B cell (primary cell): ENCODE results near the gene FAF2. TPM values are rescaled to one million over a fixed set of nuclear protein-coding genes. Genes with fewer than 3 reads are reported as not detected.

Experiments used
- ATAC-seq: fragments of 200-7000 bp; cut with Tn5 transposase; one replicate; pipeline ENCODE4 v1.10.0; 2021; ENCODE audit warnings: low read depth, mild to moderate bottlenecking, moderate number of reproducible peaks, moderate library complexity
- CTCF ChIA-PET: fragments of 350-600 bp; sonication (Branson Sonifier 250); formaldehyde crosslinking; loops from one replicate; lab custom pipeline; 2021; ENCODE audit warnings: antibody characterized with exemption, inconsistent platforms; lab: Charles Lee
- POLR2A ChIA-PET: fragments of 350-600 bp; sonication (Branson Sonifier 250); formaldehyde crosslinking; loops from one replicate; lab custom pipeline; 2021; ENCODE audit warnings: antibody characterized with exemption; lab: Charles Lee
- DNase-seq: peaks from one replicate; pipeline ENCODE4 v3.0.0; 2013
- H2AFZ ChIP-seq: 2 replicates; pipeline ENCODE4 v1.6.1; 2012; ENCODE audit warnings: mild to moderate bottlenecking, low read depth, low read length; ENCODE audit not compliant: insufficient read depth, poor library complexity, severe bottlenecking
- H3K27ac ChIP-seq, 2 donors: 1 replicate in 1 of 2; 2 replicates in 1 of 2; pipeline ENCODE4 v1.5.1; 2012 to 2013; ENCODE audit warnings: low read length in 2 of 2, mild to moderate bottlenecking in 2 of 2, moderate library complexity in 1 of 2
- H3K27me3 ChIP-seq, 4 experiments: fragments of 200-600 bp in 1 of 4; sonication (generic) in 1 of 4; replicated peaks in 1 of 4; 1 replicate in 2 of 4; 2 replicates in 2 of 4; pipeline versions ENCODE4 v1.6.1 to v1.7.0; 2013 to 2016; ENCODE audit warnings: low read length in 3 of 4, mild to moderate bottlenecking in 2 of 4, mixed read lengths in 1 of 4, moderate library complexity in 1 of 4; ENCODE audit not compliant: insufficient read depth in 4 of 4, control insufficient read depth in 3 of 4; ENCODE audit errors: control extremely low read depth in 1 of 4
- H3K36me3 ChIP-seq, 2 experiments: replicated peaks in 1 of 2; 1 replicate in 1 of 2; 2 replicates in 1 of 2; pipeline versions ENCODE4 v1.6.1 to v1.7.1; 2013; ENCODE audit warnings: low read length in 1 of 2; ENCODE audit not compliant: insufficient read depth in 2 of 2, control insufficient read depth in 1 of 2; ENCODE audit errors: control extremely low read depth in 1 of 2, extremely low read depth in 1 of 2
- H3K4me1 ChIP-seq, 2 donors: fragments of 200-600 bp in 1 of 2; sonication (generic) in 1 of 2; 1 replicate in 1 of 2; 2 replicates in 1 of 2; pipeline versions ENCODE4 v1.5.1 to v1.6.1; 2013 to 2017; ENCODE audit warnings: low read length in 2 of 2; ENCODE audit not compliant: control insufficient read depth in 2 of 2, insufficient read depth in 2 of 2
- H3K4me2 ChIP-seq: replicated peaks from 2 replicates; pipeline ENCODE3; 2012; ENCODE audit warnings: mild to moderate bottlenecking, low read depth, low read length; ENCODE audit not compliant: poor library complexity, severe bottlenecking
- H3K4me3 ChIP-seq, 5 experiments: fragments of 200-600 bp in 1 of 5; sonication (generic) in 1 of 5; 1 replicate in 3 of 5; 2 replicates in 2 of 5; pipeline versions ENCODE4 v1.5.1 to v1.7.0; 2011 to 2016; ENCODE audit warnings: low read length in 4 of 5, mild to moderate bottlenecking in 4 of 5, low read depth in 2 of 5, control low read depth in 1 of 5, moderate library complexity in 1 of 5; ENCODE audit not compliant: insufficient read depth in 1 of 5; ENCODE audit errors: control extremely low read depth in 1 of 5, extremely low read depth in 1 of 5
- H3K79me2 ChIP-seq: fragments of 200-600 bp; sonication (generic); one replicate; pipeline ENCODE4 v1.6.0; 2016; ENCODE audit warnings: low read length; ENCODE audit not compliant: control insufficient read depth, insufficient read depth
- H3K9ac ChIP-seq: fragments of 200-600 bp; sonication (generic); 2 replicates; pipeline ENCODE4 v1.6.1; 2017; ENCODE audit warnings: mild to moderate bottlenecking, low read length, moderate library complexity
- H3K9me3 ChIP-seq, 3 donors: one replicate each; pipeline versions ENCODE4 v1.6.1 to v1.7.1; 2013; ENCODE audit warnings: low read length in 2 of 3; ENCODE audit not compliant: control insufficient read depth in 2 of 3, insufficient read depth in 1 of 3; ENCODE audit errors: control extremely low read depth in 1 of 3
- H4K20me1 ChIP-seq: 2 replicates; pipeline ENCODE4 v1.6.0; 2012; ENCODE audit warnings: mild to moderate bottlenecking, low read length; ENCODE audit not compliant: insufficient read depth, control insufficient read depth, poor library complexity, severe bottlenecking
- H3K27ac Mint-ChIP-seq: one replicate; pipeline ENCODE4 v1.8.0; 2021; ENCODE audit warnings: mixed read lengths
- H3K27me3 Mint-ChIP-seq: one replicate; pipeline ENCODE4 v1.8.0; 2021; ENCODE audit warnings: mixed read lengths
- H3K4me1 Mint-ChIP-seq: one replicate; pipeline ENCODE4 v1.8.0; 2021; ENCODE audit warnings: mixed read lengths
- H3K4me3 Mint-ChIP-seq: one replicate; pipeline ENCODE4 v1.8.0; 2021; ENCODE audit warnings: mixed read lengths
- H3K9me3 Mint-ChIP-seq: one replicate; pipeline ENCODE4 v1.8.0; 2022; ENCODE audit warnings: mixed read lengths; ENCODE audit not compliant: insufficient read depth
- EZH2 ChIP-seq: IDR thresholded peaks from 2 replicates; pipeline ENCODE4 v1.6.1; 2012; ENCODE audit warnings: borderline replicate concordance, low read depth, mild to moderate bottlenecking, moderate library complexity, low read length; ENCODE audit not compliant: insufficient read depth, poor library complexity, severe bottlenecking
- WGBS: methylation state at CpG from one replicate; pipeline ENCODE4 v1.1.5; 2013; ENCODE audit warnings: missing lambda C conversion rate; ENCODE audit not compliant: insufficient coverage; 5-methylcytosine and 5-hydroxymethylcytosine counted together
- intact Hi-C: fragments of 100-400 bp; cut with micrococcal nuclease; formaldehyde crosslinking; loops from one replicate; pipeline ENCODE4 v1.10.0; 2022
- polyA plus RNA-seq: library from polyadenylated mRNA; depleted of rRNA; stranded (reverse); fragments of >200 nt; gene quantifications from 2 replicates; pipeline ENCODE4 v1.2.3, GENCODE V29; 2012
- total RNA-seq, 2 donors: library from RNA; stranded (reverse); fragments of 120-200 nt in 1 of 2; gene quantifications; 1 replicate in 1 of 2; 2 replicates in 1 of 2; pipeline versions ENCODE4 v1.2.3 to v1.2.4, GENCODE V29; 2013 to 2022
- TF ChIP-seq, protein P1 (sequence below): fragments of 200-600 bp; IDR thresholded peaks from one replicate; pipeline ENCODE4 v1.8.0; 2022; ENCODE audit warnings: antibody characterized with exemption, mild to moderate bottlenecking

The FAF2 gene
- total and polyA plus RNA-seq, 2 donors (not counting 1 experiment from before 2014, with no cell fraction given) = 10.9 to 35.1 TPM

GRCh38 chr5:176489077-176489476, 40.9 kb downstream of the FAF2 start:
- Mint-ChIP-seq H3K4me3 (no peak overlapping the region), H3K27ac (no peak overlapping the region), H3K27me3 (no peaks in the 10 kb centered on the region), H3K4me1 (peaks cover 10% of the 10 kb centered on the region), H3K9me3 (no peaks in the 10 kb centered on the region)
- intact Hi-C loops = no loop called here
- no peak for TF ChIP-seq EZH2
- TF ChIP-seq, protein P1, sequence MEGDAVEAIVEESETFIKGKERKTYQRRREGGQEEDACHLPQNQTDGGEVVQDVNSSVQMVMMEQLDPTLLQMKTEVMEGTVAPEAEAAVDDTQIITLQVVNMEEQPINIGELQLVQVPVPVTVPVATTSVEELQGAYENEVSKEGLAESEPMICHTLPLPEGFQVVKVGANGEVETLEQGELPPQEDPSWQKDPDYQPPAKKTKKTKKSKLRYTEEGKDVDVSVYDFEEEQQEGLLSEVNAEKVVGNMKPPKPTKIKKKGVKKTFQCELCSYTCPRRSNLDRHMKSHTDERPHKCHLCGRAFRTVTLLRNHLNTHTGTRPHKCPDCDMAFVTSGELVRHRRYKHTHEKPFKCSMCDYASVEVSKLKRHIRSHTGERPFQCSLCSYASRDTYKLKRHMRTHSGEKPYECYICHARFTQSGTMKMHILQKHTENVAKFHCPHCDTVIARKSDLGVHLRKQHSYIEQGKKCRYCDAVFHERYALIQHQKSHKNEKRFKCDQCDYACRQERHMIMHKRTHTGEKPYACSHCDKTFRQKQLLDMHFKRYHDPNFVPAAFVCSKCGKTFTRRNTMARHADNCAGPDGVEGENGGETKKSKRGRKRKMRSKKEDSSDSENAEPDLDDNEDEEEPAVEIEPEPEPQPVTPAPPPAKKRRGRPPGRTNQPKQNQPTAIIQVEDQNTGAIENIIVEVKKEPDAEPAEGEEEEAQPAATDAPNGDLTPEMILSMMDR = no peak
- peaks cover 18% of the 10 kb centered on the region for H3K79me2 ChIP-seq
- no peak for DNase-seq
- H3K9me3 ChIP-seq = no peaks in the 10 kb centered on the region
- no peak overlapping the region for H3K27ac ChIP-seq
- H3K4me3 ChIP-seq = no peak overlapping the region
- H3K27me3 ChIP-seq = no peaks in the 10 kb centered on the region
- no peaks in the 10 kb centered on the region for H4K20me1 ChIP-seq
- no peaks in the 10 kb centered on the region for H3K4me1 ChIP-seq
- WGBS = no CpG with 5 or more reads among the region's 1 CpG
- ATAC-seq = no peak
- no peak overlapping the region for H2AFZ ChIP-seq
- peaks cover 17 to 65% of the 10 kb centered on the region in 2 experiments for H3K36me3 ChIP-seq
- H3K4me2 ChIP-seq = no peak overlapping the region
- CTCF ChIA-PET = interaction anchor here (1.7 kb wide), 1 partner anchor 23 kb away, joined by 3 read pairs; no protein-coding TSS in a partner anchor
- H3K9ac ChIP-seq = no peak overlapping the region
- POLR2A ChIA-PET = no interaction called here

DNA sequence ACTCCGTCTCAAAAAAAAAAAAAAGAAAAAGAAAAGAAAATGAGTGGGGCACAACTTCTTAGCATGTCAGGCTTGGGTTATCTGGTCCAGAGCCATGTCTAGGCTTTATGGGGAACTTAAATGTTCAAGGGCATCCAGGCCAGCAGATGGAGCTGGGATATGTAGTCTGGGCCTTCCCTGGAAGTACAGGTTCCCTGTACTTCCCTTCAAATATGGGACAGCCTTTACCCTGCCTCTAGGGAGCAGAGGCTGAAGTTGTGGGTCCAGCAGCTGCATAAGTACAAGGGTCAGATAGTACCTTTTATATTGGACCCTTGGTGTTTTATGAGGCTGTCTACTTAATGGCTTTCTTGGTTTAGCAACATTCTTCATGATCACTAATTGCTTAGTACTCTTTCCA, 42.1 kb downstream of the FAF2 start:
- Histone ChIP-seq H3K4me2 (no peak overlapping the region), H3K4me3 (no peak overlapping the region), H3K9me3 (no peaks in the 10 kb centered on the region), H3K27me3 (no peaks in the 10 kb centered on the region), H3K79me2 (peaks cover 14% of the 10 kb centered on the region), H3K27ac (no peak overlapping the region), H3K9ac (no peak overlapping the region), H2AFZ (no peak overlapping the region), H3K4me1 (no peaks in the 10 kb centered on the region), H3K36me3 (peaks cover 20 to 74% of the 10 kb centered on the region in 2 experiments), H4K20me1 (no peaks in the 10 kb centered on the region)
- Mint-ChIP-seq H3K9me3 (no peaks in the 10 kb centered on the region), H3K27ac (no peak overlapping the region), H3K4me1 (peaks cover 10% of the 10 kb centered on the region), H3K27me3 (no peaks in the 10 kb centered on the region), H3K4me3 (no peak overlapping the region)
- intact Hi-C loops = no loop called here
- WGBS = no CpG with 5 or more reads among the region's 1 CpG
- TF ChIP-seq, protein P1 = no peak
- no peak for TF ChIP-seq EZH2
- ChIA-PET CTCF (interaction anchor here (0.6 kb wide), 1 partner anchor 54 kb away, joined by 3 read pairs; no protein-coding TSS in a partner anchor), POLR2A (no interaction called here)
- DNase-seq (no peak), ATAC-seq (no peak)
